K562 (cell line): Measurements from ENCODE around the gene ZCCHC14.

Source experiments
- BCLAF1 ChIP-seq, 2 experiments: fragments of 450-650 bp in 1 of 2; IDR thresholded peaks; 2 replicates each; pipeline ENCODE4 v1.6.1; 2011 to 2017; ENCODE audit warnings: low read depth in 2 of 2, antibody characterized with exemption in 1 of 2, borderline replicate concordance in 1 of 2, low read length in 1 of 2, mild to moderate bottlenecking in 1 of 2, mixed read lengths in 1 of 2; ENCODE audit not compliant: control insufficient read depth in 1 of 2
- CTCF ChIP-seq, 3 experiments: IDR thresholded peaks in 2 of 3; conservative IDR thresholded peaks in 1 of 3; 2 replicates each; pipeline ENCODE4 v1.5.1; 2011 to 2012; ENCODE audit warnings: low read length in 3 of 3, mild to moderate bottlenecking in 3 of 3, control low read depth in 2 of 3, improper control_type of control experiment in 1 of 3, inconsistent platforms in 1 of 3, low read depth in 1 of 3, mixed read lengths in 1 of 3, moderate library complexity in 1 of 3; ENCODE audit not compliant: insufficient read depth in 2 of 3
- EP300 ChIP-seq: IDR thresholded peaks from 2 replicates; pipeline ENCODE4 v1.6.1; 2012; ENCODE audit warnings: low read length, improper control_type of control experiment
- GABPA ChIP-seq: fragments of 200-800 bp; sonication (Bioruptor generic); conservative IDR thresholded peaks from 2 replicates; pipeline ENCODE4 v1.6.1; 2016; ENCODE audit warnings: low read depth, missing genetic modification characterization, missing compliant biosample characterization
- GATAD2A ChIP-seq: fragments of 450-650 bp; IDR thresholded peaks from 2 replicates; pipeline ENCODE4 v1.6.1; 2017
- HDAC2 ChIP-seq: fragments of 450-650 bp; IDR thresholded peaks from 2 replicates; pipeline ENCODE4 v1.6.1; 2016; ENCODE audit warnings: mild to moderate bottlenecking
- L3MBTL2 ChIP-seq: fragments of 450-650 bp; IDR thresholded peaks from 2 replicates; pipeline ENCODE4 v1.6.1; 2016; ENCODE audit warnings: mild to moderate bottlenecking, moderate library complexity
- PCBP1 ChIP-seq: fragments of 200-400 bp; formaldehyde crosslinking; IDR thresholded peaks from 2 replicates; pipeline ENCODE4 v1.6.1; 2018; ENCODE audit warnings: mild to moderate bottlenecking, low read depth, low read length; ENCODE audit not compliant: poor library complexity, severe bottlenecking
- SMARCA5 ChIP-seq: fragments of 450-650 bp; IDR thresholded peaks from 2 replicates; pipeline ENCODE4 v1.6.1; 2016
- ZBTB5 ChIP-seq: fragments of 450-650 bp; IDR thresholded peaks from 2 replicates; pipeline ENCODE4 v1.6.1; 2017; ENCODE audit warnings: antibody characterized with exemption
- ZKSCAN1 ChIP-seq: fragments of 150-350 bp; IDR thresholded peaks from 2 replicates; pipeline ENCODE4 v1.6.1; 2016; ENCODE audit warnings: low read depth, low read length
- TF ChIP-seq, protein P1 (sequence below), 2 experiments: IDR thresholded peaks; 2 replicates each; pipeline ENCODE4 v1.6.1; 2012; ENCODE audit warnings: improper control_type of control experiment in 2 of 2, low read depth in 2 of 2, low read length in 2 of 2, borderline replicate concordance in 1 of 2

- TF ChIP-seq CTCF (IDR thresholded peaks at IDR 0.05 in 2 of 3, conservative IDR thresholded peaks at IDR 0.05 in 1 of 3; ENCODE audit: insufficient read depth in 2 of 3, low read depth in 1 of 3, low read length in 3 of 3), result no peak
- TF ChIP-seq ZBTB5, result no peak
- no peak for TF ChIP-seq PCBP1
- no peak for TF ChIP-seq HDAC2
- no peak for TF ChIP-seq ZKSCAN1
- no peak for TF ChIP-seq SMARCA5
- no peak for TF ChIP-seq BCLAF1 (IDR thresholded peaks at IDR 0.05; ENCODE audit: borderline replicate concordance in 1 of 2, control insufficient read depth in 1 of 2, low read depth in 2 of 2, low read length in 1 of 2)
- TF ChIP-seq EP300, result no peak
- TF ChIP-seq L3MBTL2, result no peak
- TF ChIP-seq, protein P1, sequence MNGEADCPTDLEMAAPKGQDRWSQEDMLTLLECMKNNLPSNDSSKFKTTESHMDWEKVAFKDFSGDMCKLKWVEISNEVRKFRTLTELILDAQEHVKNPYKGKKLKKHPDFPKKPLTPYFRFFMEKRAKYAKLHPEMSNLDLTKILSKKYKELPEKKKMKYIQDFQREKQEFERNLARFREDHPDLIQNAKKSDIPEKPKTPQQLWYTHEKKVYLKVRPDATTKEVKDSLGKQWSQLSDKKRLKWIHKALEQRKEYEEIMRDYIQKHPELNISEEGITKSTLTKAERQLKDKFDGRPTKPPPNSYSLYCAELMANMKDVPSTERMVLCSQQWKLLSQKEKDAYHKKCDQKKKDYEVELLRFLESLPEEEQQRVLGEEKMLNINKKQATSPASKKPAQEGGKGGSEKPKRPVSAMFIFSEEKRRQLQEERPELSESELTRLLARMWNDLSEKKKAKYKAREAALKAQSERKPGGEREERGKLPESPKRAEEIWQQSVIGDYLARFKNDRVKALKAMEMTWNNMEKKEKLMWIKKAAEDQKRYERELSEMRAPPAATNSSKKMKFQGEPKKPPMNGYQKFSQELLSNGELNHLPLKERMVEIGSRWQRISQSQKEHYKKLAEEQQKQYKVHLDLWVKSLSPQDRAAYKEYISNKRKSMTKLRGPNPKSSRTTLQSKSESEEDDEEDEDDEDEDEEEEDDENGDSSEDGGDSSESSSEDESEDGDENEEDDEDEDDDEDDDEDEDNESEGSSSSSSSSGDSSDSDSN (IDR thresholded peaks at IDR 0.05; ENCODE audit: borderline replicate concordance in 1 of 2, low read depth in 2 of 2, low read length in 2 of 2), result no peak
- no peak for TF ChIP-seq GATAD2A
- no peak for TF ChIP-seq GABPA (tag)
Observed at GRCh38 chr16:87472935-87473334, 19.9 kb downstream of the ZCCHC14 start.
